Measurements from ENCODE around the gene AIFM3.

AIFM3 gene

DNA sequence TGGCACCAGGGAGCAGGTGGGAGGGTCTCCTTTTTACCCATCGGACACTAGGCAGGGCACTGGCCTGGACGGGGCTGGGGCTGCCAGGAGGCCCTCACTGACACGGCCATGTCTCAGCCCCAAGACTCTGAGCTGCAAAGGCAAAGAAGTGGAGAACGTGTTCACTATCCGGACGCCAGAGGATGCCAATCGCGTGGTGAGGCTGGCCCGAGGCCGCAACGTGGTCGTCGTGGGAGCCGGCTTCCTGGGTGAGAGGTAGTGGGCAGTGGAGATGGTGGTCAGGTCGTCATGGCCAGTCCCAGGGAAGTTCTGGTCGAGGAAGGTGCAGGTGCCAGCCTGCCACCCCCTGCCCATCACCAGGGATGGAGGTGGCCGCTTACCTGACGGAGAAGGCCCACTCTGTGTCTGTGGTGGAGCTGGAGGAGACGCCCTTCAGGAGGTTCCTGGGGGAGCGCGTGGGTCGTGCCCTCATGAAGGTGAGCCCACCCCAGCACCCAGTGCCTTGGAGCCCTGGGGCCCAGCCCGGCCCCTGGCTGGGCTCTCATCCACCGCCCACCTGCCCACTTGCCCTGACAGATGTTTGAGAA lies 9.3 kb downstream of the AIFM3 start:
- DNase-seq: no peak

DNA sequence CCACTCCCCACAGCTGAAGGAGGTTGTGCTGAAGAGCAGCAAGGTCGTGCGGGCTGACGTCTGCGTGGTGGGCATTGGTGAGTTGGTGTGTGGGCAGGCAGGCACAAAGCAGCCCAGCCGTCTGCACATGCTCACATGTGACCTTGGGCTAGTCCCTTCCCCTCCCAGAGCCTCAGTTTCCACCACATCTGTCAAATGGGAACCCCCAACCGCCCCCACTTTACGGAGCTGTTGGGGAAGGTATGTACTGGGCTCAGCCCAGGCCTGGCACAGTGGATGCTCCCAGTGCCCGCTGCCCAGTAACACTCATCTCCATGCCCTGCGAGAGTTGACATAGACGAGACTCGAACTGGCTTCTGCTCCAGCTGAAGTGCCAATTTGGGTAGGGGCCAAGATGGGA lies 10.0 kb downstream of the AIFM3 start:
- no peak for DNase-seq

DNA sequence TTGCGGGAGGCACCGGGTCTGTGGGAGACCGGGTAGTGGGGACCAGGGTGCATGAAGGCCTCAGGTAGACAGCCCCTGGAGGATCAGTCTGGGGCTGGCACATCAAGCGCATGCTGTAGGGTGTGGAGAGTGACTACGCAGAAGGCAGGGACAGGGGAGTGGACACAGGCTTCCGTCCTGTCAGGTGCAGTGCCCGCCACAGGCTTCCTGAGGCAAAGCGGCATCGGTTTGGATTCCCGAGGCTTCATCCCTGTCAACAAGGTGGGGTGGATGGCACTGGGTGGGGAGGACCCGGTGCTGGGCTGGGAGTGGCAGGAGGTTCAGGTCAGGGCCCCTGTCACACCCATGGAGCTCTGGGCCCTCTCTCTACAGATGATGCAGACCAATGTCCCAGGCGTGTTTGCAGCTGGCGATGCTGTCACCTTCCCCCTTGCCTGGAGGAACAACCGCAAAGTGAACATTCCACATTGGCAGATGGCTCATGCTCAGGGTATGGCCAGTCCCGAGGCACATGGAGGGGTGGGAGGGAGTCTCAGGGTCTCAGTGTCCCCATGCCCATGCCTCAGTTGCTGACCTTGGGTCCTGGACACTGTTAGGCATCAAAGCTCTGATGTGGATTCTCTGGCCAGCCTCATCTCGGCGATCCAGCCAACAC lies 10.6 kb downstream of the AIFM3 start:
- DNase-seq: no peak

DNA sequence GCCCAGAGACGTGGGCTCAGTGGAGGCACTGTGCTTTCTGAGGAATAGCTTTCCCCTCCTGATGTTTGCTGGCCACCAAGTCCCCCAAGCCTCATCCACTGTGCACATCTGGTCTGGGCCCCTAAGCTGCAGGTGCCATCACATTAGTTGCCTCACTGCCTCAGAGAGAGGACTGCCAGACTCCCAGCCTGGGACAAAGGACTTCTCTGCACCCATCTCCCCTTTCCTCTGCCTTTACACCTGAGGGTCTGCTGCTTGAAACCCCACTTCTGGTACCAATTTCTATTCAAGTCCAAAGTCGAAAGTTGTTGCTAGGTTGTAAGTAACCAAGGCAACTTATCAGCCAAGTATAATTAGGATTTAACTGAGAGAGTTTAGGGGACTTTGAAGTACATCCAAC lies 11.4 kb downstream of the AIFM3 start:
- no peak for DNase-seq

DNA sequence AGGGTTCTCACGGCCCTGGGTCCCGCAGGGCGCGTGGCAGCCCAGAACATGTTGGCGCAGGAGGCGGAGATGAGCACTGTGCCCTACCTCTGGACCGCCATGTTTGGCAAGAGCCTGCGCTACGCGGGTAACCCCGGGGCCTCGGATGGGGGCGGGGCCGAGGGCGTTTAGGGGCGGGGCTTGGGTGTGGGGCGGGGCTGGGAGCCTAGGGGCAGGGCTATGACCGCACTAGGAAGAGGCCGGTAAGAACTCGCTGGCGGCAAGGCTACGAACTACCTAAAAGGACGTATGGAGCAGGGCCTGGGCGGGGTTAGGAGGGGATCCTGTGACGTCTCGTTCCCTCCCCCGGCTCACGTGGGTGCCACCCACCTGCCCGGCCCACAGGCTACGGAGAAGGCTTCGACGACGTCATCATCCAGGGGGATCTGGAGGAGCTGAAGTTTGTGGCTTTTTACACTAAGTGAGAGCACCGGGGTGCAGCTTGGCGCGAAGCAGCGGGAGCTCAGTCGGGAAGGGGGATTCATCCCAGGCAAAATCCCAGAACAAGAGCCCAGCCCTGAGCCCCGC lies 12.3 kb downstream of the AIFM3 start:
- DNase-seq: peak; percentile 37

DNA sequence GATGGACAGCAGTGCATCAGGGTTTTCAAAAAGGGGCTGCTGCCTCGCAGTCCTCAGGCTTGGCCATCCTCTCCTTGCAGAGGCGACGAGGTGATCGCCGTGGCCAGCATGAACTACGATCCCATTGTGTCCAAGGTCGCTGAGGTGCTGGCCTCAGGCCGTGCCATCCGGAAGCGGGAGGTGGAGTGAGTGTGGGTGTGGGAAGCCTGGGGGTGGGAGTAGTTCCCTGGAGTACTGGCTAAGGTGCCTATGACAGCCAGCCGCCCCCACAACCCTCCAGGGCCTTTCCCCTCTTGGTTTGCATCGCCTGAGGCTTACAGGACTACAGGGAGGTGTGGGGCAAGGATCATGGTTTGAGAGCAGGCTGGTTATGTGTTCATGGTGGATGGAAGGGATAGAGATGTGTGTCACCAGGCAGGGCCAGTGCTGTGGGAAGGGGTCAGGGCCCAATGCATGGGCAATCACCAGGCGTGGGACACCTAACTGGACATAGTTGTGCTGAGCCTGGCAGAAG lies 12.9 kb downstream of the AIFM3 start:
- DNase-seq: no peak

DNA sequence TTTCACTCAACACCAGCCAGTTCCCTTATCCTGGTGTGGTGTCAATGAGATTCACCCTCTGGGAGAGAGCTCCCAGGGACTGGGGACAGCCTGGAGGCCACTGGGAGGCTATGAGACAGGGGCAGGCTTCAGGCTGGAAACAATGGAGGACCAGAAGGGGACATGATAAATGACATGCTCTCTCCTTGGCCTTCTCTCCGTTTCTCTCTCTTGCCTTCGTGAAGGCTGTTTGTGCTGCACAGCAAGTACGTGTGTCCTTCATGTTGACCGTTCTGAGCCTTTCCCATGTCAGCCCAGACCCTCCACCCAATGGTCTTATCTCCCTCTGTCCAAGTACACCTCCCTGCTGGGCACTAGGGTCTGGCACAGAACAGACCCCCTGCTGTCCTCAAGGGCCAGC lies 13.5 kb downstream of the AIFM3 start:
- DNase-seq: no peak

DNA sequence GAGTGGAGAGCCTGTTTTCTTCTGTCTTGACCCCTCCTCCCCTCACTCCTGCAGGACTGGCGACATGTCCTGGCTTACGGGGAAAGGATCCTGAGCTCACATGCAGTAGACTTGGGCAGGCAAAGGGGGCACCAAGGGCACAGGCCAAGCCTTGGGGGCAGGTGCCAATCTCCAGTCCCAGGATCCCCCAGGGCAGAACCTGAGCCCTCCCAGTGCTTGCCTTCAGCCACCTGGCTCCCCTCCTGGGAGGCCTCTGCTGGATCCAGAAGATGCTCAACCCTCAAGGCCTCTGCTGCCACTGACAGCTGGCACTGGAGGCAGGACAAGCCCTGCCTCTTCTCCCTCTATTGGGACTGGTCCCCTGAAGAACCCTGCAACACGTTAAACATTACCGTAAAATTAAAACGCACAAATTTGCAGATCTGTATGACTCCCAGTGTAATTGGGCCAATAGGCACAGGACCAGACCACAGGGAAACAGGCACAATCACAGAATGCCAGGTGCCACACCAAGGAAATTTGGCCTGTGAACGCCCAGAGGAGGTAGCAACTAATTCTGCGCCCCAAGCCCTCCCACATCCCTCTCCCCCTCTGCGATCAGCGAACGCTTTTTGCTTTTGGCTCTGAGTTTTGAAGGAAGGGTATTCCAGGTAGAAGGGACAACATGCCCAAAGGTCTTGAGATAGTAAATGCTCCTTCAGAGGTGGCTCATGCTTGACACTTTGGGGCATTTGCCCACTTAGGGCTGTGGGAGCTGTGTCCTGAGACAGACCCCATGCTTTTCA lies 14.1 kb downstream of the AIFM3 start:
- DNase-seq: no peak

DNA sequence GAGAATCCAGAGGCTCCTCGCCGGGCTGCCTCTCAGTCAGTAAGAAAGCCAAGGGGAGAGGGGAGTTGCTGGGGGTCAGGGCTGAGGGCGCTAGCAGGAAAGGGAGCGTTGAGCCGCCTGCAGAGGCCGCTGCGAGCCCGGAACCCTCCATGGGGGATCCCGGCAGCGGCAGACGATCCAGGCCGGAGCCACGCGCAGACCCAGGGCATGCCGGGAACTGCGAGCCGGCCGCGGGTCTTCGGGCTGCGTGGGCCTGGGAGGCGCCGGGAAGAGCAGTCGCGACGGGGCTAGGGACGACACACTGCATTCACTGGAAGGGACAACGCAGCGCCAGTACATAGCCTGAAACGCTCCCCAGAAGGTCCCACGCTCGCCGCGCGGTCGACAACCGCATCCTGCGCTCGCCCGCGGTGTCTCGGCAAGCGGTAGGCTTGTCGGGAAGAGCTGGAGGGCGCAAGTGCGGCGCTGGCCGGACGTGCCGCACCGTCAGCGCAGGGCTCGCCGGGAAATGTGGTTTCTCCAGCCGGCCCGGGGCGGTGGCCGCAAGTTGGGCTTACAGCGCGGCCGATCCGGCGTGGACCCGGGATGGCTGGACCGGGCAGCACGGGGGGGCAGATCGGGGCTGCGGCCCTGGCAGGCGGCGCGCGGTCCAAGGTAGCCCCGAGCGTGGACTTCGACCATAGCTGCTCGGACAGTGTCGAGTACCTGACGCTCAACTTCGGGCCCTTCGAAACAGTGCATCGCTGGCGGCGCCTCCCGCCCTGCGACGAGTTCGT lies 14.9 kb downstream of the AIFM3 start, which contains the start of gene LZTR1:
TSS of gene LZTR1 (plus strand) at position 511 of the 776 bp plus-strand sequence. CDS start at position 586, 75 bp downstream.
- DNase-seq: peak; percentile 52

DNA sequence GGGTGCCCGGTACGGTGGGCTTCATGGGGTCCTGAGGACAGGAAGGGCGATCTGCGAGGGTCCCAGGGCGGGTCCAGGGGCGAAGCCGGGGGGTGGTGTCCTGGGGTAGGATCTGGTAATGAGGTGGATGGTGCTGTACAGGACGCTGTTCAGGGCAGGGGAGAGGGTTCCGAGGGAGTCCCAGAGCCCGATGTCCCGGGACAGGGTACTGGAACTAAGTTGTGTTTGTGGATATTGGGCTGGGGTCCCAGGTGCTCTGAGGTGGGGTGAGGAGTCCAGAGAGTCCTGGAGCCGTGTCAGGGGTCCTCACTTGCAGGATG lies 15.5 kb downstream of the AIFM3 start:
- DNase-seq: no peak

DNA sequence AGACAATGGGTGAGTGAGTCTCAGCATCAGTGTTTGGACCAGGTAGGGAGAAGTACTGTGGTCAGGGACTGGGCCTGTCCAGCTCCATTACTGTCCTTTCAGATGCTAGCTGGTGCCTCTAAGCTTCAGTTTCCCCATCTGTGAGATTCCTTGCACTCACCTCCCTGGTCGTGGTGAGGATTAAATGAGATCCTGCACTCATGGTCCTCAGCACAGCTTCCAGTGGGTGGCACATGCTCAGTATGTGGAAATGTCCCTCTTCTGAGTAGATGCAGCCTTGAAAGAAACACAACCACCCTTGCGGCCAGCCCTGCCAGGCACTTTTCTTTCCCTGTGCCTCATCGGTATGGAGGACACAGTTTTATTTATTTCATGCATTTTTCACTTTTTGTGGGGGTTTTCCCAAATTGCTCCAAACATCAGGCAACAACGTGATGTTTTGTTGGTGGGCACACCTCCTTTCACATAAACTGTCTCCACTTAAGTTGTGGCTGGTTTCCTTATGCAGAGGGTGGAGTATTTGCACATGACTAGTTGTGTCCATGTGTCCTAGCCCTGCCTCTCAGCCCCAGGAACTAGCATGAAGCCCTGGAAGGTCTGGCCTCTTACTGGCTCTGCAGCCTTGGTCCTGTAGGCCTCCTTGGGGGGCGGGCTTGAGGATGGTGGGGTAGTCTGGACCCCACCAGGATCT lies 16.2 kb downstream of the AIFM3 start:
- no peak for DNase-seq

DNA sequence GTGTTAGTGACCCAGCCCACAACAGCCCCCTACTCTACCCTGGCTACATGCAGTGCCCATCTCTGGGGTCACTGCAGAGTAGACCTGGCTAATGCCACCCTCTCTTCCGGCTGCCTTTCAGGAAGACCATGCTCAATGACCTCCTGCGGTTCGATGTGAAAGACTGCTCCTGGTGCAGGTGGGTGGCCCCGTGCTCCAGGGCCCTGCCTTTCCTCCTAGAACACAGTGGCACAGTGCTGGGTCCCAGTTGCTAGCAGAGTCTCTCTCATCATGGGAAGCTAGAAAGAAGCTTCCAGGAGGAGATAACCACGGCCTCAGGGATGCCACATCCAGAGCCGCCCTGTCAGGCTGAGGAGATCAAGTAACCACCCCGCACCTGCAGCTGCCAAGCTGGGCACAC lies 18.7 kb downstream of the AIFM3 start:
- no peak for DNase-seq

DNA sequence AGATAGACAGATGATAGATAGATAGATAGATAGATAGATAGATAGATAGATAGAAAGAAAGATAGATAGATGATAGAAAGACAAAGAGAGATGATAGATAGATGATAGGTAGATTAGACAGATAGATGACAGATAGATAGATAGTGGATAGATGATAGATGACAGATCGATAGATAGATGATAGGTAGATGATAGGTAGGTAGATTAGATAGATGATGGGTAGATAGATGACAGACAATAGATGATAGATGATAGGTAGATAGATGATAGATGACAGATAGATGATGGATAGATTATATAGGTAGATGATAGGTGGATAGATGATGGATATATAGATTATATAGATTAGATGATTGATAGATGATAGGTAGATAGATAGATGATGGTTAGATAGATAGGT lies 19.3 kb downstream of the AIFM3 start:
- DNase-seq: no peak

DNA sequence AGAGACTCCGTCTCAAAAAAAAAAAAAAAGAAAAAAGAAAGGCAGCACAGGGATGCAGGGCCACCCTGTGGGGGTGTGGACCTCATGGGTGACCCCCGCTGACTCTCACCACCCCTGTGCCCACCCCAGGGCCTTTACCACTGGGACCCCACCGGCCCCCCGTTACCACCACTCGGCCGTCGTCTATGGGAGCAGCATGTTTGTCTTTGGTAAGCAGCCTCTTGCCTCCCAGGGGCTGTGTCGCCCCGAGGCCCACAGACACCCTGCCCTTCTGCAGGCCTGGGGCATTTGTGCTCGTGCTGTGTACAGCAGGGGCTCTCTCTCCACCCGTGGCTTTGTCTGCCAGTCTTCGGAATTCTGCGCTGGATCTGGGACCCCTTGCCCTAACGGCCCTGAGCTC lies 20.3 kb downstream of the AIFM3 start:
- DNase-seq: no peak

DNA sequence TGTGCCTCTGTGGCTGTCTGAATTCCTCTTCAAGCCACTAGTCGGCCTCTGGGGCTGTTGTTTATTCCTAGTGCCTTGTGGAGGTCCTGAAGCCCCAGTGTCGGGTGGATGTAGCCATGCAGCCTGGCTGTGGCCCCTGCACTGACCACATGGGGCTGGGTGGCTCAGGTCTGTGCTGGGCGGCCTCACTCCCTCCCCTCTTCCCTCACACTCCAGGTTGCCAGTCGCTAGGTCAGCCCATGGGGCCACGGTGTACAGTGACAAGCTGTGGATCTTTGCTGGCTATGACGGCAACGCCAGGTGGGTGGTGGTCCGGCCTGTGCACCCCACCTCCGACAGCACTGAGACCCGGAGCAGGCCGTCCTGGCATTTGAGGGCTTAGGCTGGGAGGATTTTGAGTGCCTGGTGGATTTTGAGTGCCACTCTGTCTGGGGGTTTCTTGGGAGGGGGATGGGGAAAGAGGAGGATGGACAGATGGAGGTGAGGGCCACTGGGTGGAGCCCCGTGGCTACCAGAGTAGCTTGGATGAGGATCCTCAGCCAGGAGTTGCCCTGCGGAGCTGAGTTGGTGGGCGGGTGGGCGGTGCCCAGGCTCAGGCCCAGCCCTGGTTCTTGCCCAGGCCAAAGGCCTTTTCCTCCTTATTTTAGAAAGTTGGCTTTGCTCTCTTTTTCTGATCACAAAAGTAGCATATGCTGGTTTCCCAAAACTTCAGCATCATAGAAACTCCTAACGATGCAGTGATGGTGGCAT lies 21.7 kb downstream of the AIFM3 start:
- no peak for DNase-seq

DNA sequence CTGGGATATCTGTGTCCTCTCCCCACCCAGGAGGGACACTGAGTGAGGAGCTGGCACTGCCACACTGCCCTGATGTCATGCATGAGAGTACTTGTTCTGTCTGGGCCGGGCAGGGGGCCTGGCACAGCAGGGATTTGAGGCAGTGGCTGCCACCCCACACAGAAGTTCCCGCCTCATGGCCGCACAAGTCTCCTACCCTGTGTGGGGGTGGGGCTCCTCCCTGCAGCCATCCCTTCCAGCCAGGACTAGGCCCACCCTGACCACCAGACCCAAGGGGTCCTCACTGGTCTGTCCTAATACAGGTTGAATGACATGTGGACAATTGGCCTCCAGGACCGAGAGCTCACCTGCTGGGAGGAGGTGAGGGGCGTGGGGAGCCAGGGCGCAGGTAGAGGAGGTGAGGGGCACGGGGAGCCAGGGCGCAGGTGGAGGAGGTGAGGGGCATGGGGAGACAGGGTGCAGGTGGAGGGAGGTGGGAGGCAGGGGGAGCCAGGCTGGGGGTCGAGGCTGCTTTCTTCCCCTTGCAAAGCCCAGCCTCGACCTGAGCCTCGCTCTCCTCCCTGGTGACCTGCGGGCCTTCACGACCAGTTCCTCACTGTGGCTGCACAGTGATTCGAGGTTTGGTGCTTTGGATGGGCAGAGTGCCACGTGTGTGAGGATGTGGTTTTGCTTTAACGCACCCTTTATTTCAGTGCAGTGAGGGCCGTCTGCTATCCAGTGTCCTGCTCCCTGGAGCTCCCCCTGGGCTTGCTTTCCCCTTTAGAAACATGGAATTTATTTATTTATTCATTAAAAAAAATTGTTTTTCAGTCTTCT lies 22.5 kb downstream of the AIFM3 start:
- no peak for DNase-seq

DNA sequence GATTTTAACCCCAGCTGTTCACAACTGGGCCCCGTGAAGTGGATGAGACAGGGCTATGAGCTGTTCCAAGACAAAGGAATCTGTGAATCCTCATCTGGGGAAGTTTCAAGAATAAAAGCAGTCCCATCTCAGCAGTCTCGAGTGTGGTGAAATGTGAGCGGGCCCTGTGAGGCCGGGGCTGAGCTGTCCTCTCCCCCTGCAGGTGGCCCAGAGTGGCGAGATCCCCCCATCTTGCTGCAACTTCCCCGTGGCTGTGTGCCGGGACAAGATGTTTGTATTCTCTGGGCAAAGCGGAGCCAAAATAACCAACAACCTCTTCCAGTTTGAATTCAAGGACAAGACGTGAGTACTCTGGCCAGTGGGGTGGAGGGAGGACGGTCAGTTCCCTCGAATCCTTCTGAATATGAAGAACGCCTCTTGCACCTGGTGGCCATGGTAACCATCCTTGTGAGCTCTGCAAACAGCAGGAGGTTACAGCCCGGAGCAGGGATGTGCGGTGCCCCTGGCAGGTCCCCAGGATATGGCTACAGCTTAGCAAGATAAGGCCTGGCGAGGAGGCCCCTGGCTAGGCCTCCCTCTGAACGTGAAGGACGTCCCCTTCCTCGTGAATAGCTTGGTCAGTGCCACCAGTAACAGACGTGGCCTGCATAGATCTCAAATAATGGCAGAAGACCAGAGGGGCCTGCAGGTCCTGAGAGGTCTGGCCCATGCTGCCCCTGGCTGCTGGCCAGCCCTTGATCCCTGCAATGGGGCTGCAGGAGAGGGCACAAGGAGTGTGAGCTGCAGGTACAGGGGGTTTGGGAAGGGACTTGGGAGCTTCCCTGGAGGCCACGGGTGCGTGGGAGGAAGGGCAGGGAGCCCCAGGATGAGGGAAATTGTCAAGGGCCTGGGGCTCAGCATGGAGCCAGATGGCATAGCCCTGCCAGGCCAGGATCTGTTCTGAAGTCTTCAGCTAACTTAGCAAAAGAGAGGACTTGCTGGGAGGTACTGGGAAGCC lies 23.4 kb downstream of the AIFM3 start:
- DNase-seq: no peak

DNA sequence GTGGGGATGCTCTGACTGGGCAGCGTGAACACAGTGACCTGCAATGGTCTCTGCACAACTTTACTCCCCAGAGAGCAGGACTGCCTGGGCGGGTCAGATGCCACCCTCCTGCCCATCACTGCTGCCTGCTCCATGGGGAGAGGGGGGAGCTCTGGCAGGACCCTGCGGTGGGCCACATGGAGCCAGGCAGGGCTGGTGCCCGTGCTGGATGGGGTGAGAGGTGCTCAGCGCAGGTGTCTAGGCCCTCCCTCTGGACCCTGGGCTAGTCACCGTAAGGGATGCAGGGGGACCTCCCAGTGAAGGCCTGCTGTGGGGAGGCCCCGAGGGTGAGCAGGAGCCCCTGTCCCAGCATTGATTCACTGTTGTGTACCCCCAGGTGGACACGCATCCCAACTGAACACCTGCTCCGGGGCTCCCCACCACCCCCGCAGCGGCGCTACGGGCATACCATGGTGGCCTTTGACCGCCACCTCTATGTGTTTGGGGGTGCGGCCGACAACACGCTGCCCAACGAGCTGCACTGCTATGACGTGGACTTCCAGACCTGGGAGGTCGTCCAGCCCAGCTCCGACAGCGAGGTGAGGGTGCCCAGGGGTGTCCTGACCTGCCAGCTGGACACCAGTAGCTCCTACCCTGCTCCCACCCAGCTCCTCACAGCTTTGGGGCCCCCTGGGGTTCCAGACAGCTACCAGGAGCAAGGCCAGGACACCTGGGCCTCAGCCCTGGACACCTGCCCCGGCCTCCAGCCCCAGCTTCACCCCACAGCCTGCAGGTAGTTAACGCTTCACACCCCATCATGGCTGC lies 24.4 kb downstream of the AIFM3 start:
- no peak for DNase-seq

Measured in effector CD4-positive, alpha-beta T cell (primary cell).